ENCODE data around the gene MOSPD3. TPM values are rescaled to one million over a fixed set of nuclear protein-coding genes. Genes with fewer than 3 reads are reported as not detected.

Gene MOSPD3
- total and polyA plus RNA-seq, 2 of the 13 experiments (the other 11 are each of a cell fraction or from before 2014, with no cell fraction given) = 7.6 to 8.8 TPM

- intact Hi-C loops (cut with micrococcal nuclease; ENCODE audit: unreplicated experiment) = no loop called here
- H3K4me2 ChIP-seq (ENCODE audit: low read depth, low read length) = no peak overlapping the region
- ChIA-PET CTCF (ENCODE audit: low intra/inter-chr PET ratio, low total read pairs) (no interaction called here), POLR2A (no interaction called here)
- no peaks in the 10 kb centered on the region for H3K27me3 ChIP-seq (ENCODE audit: control insufficient read depth in 1 of 2, insufficient read depth in 2 of 2, low read length in 2 of 2)
- no peak for FAIRE-seq
- H3K9ac ChIP-seq (ENCODE audit: insufficient read depth, low read depth, low read length) = no peak overlapping the region
- H3K9me3 ChIP-seq (ENCODE audit: low read length) = no peaks in the 10 kb centered on the region
- no peak for ATAC-seq
- in situ Hi-C loops (cut with HindIII; ENCODE audit: extremely low pct_ligation_motif_present, low pct_unique_long_range_greater_than_20kb) = no loop called here
- DNase-seq (ENCODE audit: low spot score) = no peak
- no peak overlapping the region for H2AFZ ChIP-seq (ENCODE audit: low read length)
- H4K20me1 ChIP-seq (ENCODE audit: insufficient read depth, low read length) = peaks cover 6% of the 10 kb centered on the region; the same call in 1 of the 2 replicates
- TF ChIP-seq SNRNP70 (IDR thresholded peaks at IDR 0.05; ENCODE audit: low read depth, low read length) (no peak), AGO2 (optimal IDR thresholded peaks at IDR 0.05; ENCODE audit: low read depth, low read length) (peak; percentile 48)
- TF ChIP-seq, protein P1, sequence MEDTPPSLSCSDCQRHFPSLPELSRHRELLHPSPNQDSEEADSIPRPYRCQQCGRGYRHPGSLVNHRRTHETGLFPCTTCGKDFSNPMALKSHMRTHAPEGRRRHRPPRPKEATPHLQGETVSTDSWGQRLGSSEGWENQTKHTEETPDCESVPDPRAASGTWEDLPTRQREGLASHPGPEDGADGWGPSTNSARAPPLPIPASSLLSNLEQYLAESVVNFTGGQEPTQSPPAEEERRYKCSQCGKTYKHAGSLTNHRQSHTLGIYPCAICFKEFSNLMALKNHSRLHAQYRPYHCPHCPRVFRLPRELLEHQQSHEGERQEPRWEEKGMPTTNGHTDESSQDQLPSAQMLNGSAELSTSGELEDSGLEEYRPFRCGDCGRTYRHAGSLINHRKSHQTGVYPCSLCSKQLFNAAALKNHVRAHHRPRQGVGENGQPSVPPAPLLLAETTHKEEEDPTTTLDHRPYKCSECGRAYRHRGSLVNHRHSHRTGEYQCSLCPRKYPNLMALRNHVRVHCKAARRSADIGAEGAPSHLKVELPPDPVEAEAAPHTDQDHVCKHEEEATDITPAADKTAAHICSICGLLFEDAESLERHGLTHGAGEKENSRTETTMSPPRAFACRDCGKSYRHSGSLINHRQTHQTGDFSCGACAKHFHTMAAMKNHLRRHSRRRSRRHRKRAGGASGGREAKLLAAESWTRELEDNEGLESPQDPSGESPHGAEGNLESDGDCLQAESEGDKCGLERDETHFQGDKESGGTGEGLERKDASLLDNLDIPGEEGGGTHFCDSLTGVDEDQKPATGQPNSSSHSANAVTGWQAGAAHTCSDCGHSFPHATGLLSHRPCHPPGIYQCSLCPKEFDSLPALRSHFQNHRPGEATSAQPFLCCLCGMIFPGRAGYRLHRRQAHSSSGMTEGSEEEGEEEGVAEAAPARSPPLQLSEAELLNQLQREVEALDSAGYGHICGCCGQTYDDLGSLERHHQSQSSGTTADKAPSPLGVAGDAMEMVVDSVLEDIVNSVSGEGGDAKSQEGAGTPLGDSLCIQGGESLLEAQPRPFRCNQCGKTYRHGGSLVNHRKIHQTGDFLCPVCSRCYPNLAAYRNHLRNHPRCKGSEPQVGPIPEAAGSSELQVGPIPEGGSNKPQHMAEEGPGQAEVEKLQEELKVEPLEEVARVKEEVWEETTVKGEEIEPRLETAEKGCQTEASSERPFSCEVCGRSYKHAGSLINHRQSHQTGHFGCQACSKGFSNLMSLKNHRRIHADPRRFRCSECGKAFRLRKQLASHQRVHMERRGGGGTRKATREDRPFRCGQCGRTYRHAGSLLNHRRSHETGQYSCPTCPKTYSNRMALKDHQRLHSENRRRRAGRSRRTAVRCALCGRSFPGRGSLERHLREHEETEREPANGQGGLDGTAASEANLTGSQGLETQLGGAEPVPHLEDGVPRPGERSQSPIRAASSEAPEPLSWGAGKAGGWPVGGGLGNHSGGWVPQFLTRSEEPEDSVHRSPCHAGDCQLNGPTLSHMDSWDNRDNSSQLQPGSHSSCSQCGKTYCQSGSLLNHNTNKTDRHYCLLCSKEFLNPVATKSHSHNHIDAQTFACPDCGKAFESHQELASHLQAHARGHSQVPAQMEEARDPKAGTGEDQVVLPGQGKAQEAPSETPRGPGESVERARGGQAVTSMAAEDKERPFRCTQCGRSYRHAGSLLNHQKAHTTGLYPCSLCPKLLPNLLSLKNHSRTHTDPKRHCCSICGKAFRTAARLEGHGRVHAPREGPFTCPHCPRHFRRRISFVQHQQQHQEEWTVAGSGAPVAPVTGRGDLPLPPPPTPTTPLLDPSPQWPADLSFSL (CRISPR knock-in tag; IDR thresholded peaks at IDR 0.05) = no peak
- peaks cover 2% of the 10 kb centered on the region; the same call in 1 of the 2 replicates for H3K4me1 ChIP-seq (ENCODE audit: insufficient read depth, low read length)
- 97% methylated on average over 9 of the region's 21 CpGs for WGBS (ENCODE audit: low lambda C conversion rate)
- BruUV-seq (replicated peaks) = no TSS peak
- peaks cover 4 to 30% of the 10 kb centered on the region in 2 experiments; a peak in 4 of 5 replicates for H3K36me3 ChIP-seq (replicated peaks in 1 of 2; ENCODE audit: control insufficient read depth in 1 of 2, insufficient read depth in 2 of 2, low read length in 2 of 2)
- no peak overlapping the region for H3K27ac ChIP-seq (ENCODE audit: extremely low read length, insufficient read depth, low read length)
- H3K4me3 ChIP-seq (replicated peaks in 1 of 3; ENCODE audit: insufficient read depth in 1 of 3, low read depth in 2 of 3, low read length in 3 of 3) = no peak overlapping the region
- no peaks in the 10 kb centered on the region for H3K79me2 ChIP-seq (ENCODE audit: insufficient read depth, low read length)
These were observed 14.9 kb downstream of the MOSPD3 start for GRCh38 chr7:100627238-100627549.
